Lower leg skin (tissue), 3 donors: ENCODE data around the gene ZAR1.

Experiments used
- CTCF ChIP-seq, 3 donors: fragments of 450-650 bp; IDR thresholded peaks; one replicate each; pipeline ENCODE4 v1.5.1; 2016; ENCODE audit warnings: antibody characterized with exemption in 3 of 3, mild to moderate bottlenecking in 3 of 3, moderate library complexity in 2 of 3
- POLR2A ChIP-seq, 2 donors: fragments of 450-650 bp; IDR thresholded peaks; one replicate each; pipeline ENCODE4 v1.6.1; 2016 to 2017; ENCODE audit warnings: antibody characterized with exemption in 2 of 2, mild to moderate bottlenecking in 1 of 2, moderate library complexity in 1 of 2

DNA sequence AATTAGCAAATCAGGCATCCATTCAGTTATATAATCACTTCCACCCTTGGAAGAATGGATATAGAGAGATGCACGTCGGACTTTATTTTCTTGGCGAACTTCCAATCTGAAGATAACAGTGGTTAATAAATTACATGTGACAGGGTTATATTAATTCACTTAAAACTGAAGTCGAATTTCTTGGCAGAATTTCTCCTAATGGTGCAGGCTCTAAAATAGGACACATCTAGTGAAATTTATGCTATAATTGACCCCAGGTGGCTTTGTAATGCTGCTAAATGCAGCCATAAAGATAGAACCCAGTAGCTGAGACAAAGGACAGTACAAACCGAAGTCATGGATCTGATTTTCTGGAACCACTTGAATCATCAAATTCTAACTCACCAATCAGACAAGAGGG, 27.7 kb upstream of the ZAR1 start:
- TF ChIP-seq CTCF (IDR thresholded peaks at IDR 0.05) (no peak), POLR2A (IDR thresholded peaks at IDR 0.05) (no peak)
